ENCODE measurements around the gene OR13C2. TPM values are rescaled to one million over a fixed set of nuclear protein-coding genes. Genes with fewer than 3 reads are reported as not detected.
"Not testable (repeated sequence)": the region's sequence is repeated elsewhere in the genome, so short reads cannot be mapped to it uniquely, and the experiment has no call there.

OR13C2 gene
- total RNA-seq, 2 experiments from 2014 or later: not detected

GRCh38 chr9:104598749-104599148 lies 6.7 kb downstream of the OR13C2 start:
- BruUV-seq (replicated peaks); H3K4me1 ChIP-seq (ENCODE audit: insufficient read depth, low read length, poor library complexity, severe bottlenecking); H3K27ac ChIP-seq (ENCODE audit: low read depth, low read length, poor library complexity, severe bottlenecking); CTCF ChIA-PET (ENCODE audit: unreplicated experiment); H3K9me3 ChIP-seq (ENCODE audit: low read length); H3K9me2 ChIP-seq (ENCODE audit: insufficient read depth, low read length); POLR2A ChIA-PET; H4K20me1 ChIP-seq (ENCODE audit: insufficient read depth, low read length); H3K36me3 ChIP-seq (ENCODE audit: insufficient read depth, low read length); H2AFZ ChIP-seq (ENCODE audit: low read length); DNase-seq (ENCODE audit: low spot score); intact Hi-C loops (cut with micrococcal nuclease; ENCODE audit: unreplicated experiment); H3K4me2 ChIP-seq (ENCODE audit: low read length); H3K4me3 ChIP-seq (ENCODE audit: low read depth, low read length, poor library complexity, severe bottlenecking); H3K79me2 ChIP-seq (ENCODE audit: insufficient read depth, low read depth, low read length): not testable (repeated sequence)

- POLR2A ChIA-PET: interaction anchor here (0.6 to 1.0 kb wide), 2 partner anchors 525 to 1483 kb away, joined by 3 read pairs; no protein-coding TSS in a partner anchor
- no peak overlapping the region for H3K4me2 ChIP-seq (ENCODE audit: low read length)
- intact Hi-C loops (cut with micrococcal nuclease; ENCODE audit: unreplicated experiment): no loop called here
These were observed 15.8 kb downstream of the OR13C2 start for GRCh38 chr9:104589626-104590025.

GRCh38 chr9:104586496-104587180 lies 18.8 kb downstream of the OR13C2 start:
- Histone ChIP-seq H3K9me2 (ENCODE audit: insufficient read depth, low read length) (no peaks in the 10 kb centered on the region), H3K4me3 (ENCODE audit: low read depth, low read length, poor library complexity, severe bottlenecking) (no peak overlapping the region), H3K9me3 (ENCODE audit: low read length) (no peaks in the 10 kb centered on the region), H3K79me2 (ENCODE audit: insufficient read depth, low read depth, low read length) (no peaks in the 10 kb centered on the region), H3K4me2 (ENCODE audit: low read length) (no peak overlapping the region), H3K27ac (ENCODE audit: low read depth, low read length, poor library complexity, severe bottlenecking) (no peak overlapping the region), H3K4me1 (ENCODE audit: insufficient read depth, low read length, poor library complexity, severe bottlenecking) (no peaks in the 10 kb centered on the region), H2AFZ (ENCODE audit: low read length) (no peak overlapping the region), H3K36me3 (ENCODE audit: insufficient read depth, low read length) (no peaks in the 10 kb centered on the region), H4K20me1 (ENCODE audit: insufficient read depth, low read length) (no peaks in the 10 kb centered on the region)
- ChIA-PET POLR2A (interaction anchor here (0.7 to 1.0 kb wide), 3 partner anchors 8 to 492 kb away, joined by 3 to 4 read pairs (median 3); no protein-coding TSS in a partner anchor), CTCF (ENCODE audit: unreplicated experiment) (no interaction called here)
- intact Hi-C loops (cut with micrococcal nuclease; ENCODE audit: unreplicated experiment): no loop called here
- no TSS peak for BruUV-seq (replicated peaks)
- no peak for TF ChIP-seq EZH2phosphoT487 (IDR thresholded peaks at IDR 0.05; ENCODE audit: borderline replicate concordance, low read depth, low read length)
- TF ChIP-seq CTCF (conservative IDR thresholded peaks at IDR 0.05; ENCODE audit: low read length): no peak
- no peak for DNase-seq (ENCODE audit: low spot score)

More at GRCh38 chr9:104589626-104590025, 15.8 kb downstream of the OR13C2 start:
- DNase-seq (ENCODE audit: low spot score): no peak
- Histone ChIP-seq H3K4me1 (ENCODE audit: insufficient read depth, low read length, poor library complexity, severe bottlenecking) (no peaks in the 10 kb centered on the region), H3K9me2 (ENCODE audit: insufficient read depth, low read length) (no peaks in the 10 kb centered on the region), H4K20me1 (ENCODE audit: insufficient read depth, low read length) (no peaks in the 10 kb centered on the region; the same call in 1 of the 2 replicates), H3K79me2 (ENCODE audit: insufficient read depth, low read depth, low read length) (no peaks in the 10 kb centered on the region), H3K36me3 (ENCODE audit: insufficient read depth, low read length) (no peaks in the 10 kb centered on the region), H3K4me3 (ENCODE audit: low read depth, low read length, poor library complexity, severe bottlenecking) (no peak overlapping the region), H3K9me3 (ENCODE audit: low read length) (no peaks in the 10 kb centered on the region), H3K27ac (ENCODE audit: low read depth, low read length, poor library complexity, severe bottlenecking) (no peak overlapping the region), H2AFZ (ENCODE audit: low read length) (no peak overlapping the region)
- CTCF ChIA-PET (ENCODE audit: unreplicated experiment): no interaction called here
- no TSS peak for BruUV-seq (replicated peaks)
- TF ChIP-seq EZH2phosphoT487 (IDR thresholded peaks at IDR 0.05; ENCODE audit: borderline replicate concordance, low read depth, low read length) (no peak), CTCF (conservative IDR thresholded peaks at IDR 0.05; ENCODE audit: low read length) (no peak)

All from OCI-LY7 (cell line).